HG03442 (cell line): ENCODE results near the gene HDAC4.

Experiments
- ATAC-seq: cut with Tn5 transposase; IDR thresholded peaks from one replicate; pipeline ENCODE4 v1.9.1; 2021; ENCODE audit warnings: mild to moderate bottlenecking, moderate library complexity; ENCODE audit not compliant: unreplicated experiment

HDAC4 gene

DNA sequence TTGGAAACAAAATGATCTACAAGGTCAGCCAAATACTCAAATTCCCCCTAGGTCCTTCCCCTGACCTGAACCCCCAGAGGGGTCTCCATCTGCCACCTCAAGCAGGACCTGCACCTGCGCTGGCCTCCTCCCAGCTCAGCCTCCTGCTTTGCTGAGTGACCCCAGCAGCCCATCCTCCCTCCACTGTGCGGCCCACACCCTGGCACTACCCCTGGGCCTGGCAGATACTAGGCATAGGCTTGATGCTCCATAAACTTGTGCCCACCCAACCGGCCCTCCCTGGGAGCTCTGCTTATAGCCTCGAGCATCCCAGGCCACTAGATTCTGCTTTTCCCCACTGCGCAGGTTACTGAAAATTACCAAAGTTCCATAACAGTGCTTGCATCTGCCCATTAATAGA, 156.2 kb downstream of the HDAC4 start:
- no peak for ATAC-seq

DNA sequence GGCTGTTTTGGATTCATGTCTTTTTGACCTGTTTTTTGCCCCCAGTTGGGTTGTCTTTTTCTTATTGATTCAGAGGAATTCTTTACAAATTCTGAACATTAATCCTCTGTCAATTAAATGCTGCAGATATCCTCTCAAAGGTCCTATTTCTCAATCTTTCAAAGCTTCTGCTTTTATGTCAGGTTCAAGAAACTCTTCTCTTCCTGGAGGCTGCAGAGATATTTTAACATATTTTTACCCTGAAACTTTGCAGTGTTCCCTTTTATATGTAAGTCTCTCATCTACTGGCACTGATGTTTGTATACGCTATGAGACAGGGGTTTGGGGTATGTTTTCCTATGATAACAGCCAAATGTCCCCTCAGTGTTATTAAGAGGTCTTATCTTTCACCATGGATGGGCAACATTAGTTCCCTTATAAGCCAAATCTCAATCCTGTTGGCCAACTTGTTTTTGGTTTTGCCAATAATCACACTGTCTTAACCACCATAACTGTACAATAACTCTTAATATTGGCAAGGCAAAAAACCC, 159.3 kb downstream of the HDAC4 start:
- ATAC-seq: no peak

DNA sequence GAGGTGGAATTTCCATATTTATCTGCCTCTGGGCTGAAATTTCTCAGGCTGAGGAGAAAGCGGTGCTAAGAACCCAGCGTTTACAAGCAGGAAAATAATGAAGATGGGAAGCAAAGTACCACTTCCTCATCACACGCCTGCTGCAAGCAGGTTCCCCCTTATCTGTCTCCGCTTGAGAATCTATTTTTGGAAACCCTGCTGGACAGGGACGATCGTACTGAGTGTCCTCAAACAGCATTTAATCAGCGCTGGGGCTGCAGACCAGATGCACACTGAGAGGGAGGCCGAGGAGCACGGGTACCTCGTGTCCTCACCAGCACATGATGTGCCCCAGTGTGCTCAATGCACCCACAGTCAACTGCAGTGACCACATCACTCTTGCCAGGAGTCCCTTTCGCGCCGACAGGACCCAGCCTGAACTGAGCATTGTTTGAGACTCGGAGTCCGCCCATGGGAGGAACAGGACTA, 160.4 kb downstream of the HDAC4 start:
- no peak for ATAC-seq

DNA sequence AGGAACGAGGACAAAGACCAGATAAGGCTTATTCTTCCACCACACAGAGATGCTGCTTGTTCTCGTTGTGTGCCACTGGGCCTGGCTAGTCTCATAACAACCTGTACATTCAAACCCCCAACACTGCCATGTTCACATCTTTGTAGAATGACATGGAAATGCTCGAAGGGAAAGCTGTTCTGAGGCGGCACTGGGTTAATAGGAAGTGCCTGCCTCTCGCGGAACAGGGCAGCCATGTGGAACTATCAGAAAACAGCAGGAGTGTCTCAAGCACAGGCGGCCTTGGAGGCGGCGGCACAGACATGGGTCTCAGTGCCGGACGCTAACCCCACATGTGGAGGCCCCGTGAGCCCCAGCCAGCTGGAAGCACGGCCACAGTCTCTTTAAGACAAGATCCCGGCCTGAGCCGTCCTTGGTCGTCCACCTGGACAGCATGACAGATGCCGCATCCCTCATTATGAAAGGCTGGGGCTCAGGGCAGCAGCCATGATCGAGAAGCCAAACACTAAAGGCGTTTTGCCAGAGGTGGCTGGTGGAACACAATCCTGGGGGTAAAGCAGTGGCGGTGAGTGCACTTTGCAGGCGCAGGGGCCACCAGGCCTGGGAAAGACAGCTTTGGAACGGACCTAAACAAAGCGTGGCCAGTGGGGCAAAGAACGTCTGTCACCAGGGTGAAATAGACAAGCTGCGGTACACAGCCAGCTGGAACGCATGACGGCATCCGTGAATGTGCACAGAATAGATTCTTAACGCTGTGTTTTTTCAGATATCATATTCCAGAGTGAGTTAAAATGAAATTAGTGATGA, 161.0 kb downstream of the HDAC4 start:
- ATAC-seq: no peak

DNA sequence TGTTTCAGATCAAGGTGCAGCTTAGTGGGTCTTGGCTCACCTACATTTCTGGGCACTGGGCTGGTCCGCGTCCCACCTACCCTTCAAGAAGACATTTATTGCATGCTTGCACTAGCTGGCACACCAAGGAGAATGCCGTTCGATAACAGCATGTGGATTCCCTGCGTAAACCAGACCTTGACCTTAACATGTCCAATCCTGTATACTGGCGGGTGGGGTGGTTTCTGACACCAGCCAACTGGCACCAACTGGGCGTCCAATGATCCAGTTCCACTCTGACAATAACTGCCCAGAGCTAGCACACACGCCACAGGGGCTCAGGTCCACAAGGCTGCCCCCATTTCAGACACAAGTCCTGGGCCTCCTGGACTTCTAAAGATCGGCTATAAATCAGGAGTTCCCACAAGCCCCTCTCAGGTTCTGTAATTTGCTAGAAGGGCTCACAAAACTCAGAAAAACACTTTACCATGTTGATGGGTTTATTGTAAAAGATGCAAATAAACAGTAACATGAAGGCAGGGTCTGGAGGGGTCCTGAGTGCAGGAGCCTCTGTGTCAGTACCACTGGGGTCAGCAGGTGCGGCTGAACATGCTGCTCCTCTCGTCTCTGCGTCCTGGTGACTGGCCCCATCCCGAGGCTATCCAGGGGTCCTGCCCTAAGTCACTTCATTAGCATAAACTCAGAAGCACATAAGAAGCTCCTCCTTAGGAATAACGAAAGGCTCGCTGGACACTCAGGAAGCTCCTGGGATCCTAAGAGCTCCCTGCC, 161.8 kb downstream of the HDAC4 start:
- ATAC-seq: no peak

DNA sequence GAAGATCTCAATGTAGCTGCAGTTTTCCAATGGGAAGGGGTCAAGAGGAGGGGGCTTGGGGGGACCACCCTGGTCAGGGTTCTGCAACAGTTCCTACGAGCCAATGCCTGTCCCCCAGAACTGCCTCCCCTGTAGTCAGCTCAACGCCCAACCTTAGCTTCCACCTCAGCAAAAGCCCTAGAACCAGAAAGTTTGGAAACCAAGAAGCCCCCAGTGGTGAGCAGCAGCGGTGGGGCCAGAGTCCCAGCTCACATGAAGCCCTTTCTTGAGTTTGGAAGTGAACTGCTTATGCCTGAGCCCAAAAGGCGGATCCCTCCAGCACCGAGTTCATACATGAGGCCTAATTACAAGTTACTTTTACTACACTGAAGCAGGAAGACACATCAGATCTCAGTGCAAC, 162.4 kb downstream of the HDAC4 start:
- ATAC-seq: no peak

DNA sequence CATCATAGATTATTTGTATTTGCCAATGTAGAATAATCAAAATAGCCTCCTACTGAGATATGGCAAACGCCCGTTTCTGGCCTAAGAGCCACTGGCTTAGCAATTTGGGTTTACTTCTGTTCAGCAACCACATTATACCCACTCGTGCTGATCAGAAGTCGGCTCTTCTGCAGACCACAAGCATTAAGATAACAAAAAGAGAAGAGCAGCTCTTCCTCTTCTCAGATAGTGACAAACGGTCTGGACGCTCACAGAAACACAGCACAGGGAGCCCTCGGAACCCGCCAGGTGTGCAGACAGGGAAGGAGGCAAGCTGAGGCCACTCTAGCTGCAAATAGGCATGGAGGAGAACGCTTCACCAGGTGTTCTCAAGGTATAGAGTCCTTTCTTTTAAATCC, 164.0 kb downstream of the HDAC4 start:
- ATAC-seq: no peak

DNA sequence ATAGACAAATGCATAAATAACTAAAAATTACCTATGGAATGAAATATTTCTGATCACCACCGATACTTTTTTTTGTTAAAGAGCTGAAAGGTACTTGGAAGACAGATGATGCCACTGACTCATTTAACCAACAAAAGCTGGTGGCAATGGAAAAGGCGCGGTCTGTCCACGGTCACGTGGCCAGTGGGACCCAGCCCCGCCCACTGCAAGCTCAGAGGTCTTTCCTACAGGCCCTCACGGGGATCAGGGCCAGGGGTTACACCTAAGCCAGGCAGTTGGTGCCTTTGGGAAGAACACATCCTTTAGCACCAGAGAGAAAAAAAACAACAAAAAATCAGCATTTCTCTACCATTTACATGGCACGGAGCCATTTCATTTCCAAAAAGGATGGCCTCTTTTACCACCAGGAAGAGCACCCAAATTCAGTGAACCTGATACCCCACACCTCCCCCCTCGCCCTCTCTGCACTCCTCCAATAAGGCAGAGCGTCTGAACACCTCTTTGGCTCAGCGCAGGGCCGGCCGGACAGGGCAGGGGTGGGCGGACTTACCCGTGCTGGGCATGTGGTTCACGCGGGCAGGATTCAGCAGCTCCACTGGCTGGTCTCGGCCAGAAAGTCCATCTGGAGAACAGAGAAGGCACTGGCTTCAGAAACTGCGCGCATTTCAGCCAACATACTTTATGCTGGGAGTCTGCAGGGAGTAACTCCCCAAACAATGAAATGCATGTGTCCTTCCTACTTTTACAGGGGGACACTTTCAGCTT, 164.6 kb downstream of the HDAC4 start:
- no peak for ATAC-seq

DNA sequence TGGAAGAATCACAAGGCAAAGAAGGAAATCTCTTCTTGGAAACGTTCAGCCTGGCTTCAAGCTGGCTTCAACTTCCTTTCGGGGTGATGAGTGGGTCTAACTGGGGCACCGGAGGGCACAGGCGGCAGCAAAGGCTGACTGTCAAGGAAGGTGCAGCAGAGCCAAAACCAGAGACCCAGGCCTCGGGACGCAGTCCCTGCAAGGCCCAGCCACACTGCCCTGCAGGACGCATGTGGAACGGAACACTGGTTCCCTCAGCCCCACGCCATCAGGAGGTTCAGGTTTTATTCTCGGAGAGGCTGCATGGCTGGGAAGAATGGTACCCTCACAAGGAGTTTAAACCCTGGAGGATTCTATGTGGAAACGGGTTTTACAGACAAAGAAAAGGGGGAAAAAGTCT, 165.5 kb downstream of the HDAC4 start:
- ATAC-seq: no peak

DNA sequence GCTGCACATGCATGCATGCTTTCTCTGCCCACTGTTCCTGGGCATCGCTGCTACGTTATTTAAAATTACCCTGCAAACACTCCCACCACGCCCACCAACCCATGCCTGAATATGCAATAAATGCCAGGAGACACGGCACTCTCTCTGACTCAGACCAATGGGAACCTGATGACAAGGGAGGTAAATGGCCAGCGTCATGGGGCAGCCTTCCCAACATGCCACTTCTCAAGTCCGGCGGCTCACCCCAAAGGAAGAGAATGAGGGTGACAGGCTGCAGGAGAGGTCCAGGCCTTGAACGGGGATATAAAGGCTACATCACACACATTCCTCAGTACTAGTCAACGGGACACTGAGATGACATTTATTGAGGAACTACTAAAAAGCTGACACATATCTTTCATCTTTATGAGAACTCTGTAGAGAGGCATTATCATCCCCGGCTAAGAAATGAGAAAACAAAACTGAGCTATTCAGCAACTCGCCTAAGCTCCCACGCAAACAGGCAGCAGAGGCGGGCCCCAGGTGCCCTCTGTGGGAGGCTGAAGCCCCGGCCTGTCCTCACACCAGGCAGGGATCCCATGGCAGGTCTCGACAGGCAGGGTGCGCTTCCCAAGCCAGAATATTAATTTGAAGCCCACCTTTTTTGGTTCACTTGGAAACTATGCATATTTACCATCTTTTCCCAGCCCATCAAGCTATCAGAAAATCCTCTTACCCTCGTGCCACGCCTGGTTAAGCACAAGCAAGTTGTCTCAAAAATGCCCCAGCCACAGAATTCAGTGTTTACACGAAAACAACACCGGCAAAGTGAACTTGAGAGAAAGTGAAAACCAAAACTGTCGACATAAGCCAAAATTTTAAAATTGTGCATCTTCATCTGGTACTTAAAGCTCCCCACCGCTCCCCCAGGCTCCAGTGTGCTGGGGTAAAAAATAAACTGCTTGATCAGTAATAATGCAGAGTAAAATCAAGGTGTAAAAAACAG, 166.3 kb downstream of the HDAC4 start:
- no peak for ATAC-seq

DNA sequence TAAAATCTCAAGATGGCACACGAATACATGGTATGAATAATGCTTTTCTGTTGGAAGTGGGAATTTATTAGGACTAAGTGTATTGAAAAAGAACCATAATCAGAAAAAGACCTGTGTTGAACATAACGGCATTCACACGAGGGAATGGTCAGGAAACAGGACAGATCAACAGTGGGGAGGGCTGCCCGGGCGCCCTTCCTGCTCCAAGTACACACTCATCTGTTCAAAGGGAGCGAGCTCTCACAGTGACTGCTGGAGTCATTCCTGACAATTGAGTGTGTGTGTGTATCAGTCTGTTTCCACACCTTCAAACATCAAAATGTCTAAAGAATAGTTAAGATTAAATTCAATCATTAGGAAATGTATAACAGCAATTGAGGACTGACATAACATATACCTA, 167.2 kb downstream of the HDAC4 start:
- no peak for ATAC-seq

DNA sequence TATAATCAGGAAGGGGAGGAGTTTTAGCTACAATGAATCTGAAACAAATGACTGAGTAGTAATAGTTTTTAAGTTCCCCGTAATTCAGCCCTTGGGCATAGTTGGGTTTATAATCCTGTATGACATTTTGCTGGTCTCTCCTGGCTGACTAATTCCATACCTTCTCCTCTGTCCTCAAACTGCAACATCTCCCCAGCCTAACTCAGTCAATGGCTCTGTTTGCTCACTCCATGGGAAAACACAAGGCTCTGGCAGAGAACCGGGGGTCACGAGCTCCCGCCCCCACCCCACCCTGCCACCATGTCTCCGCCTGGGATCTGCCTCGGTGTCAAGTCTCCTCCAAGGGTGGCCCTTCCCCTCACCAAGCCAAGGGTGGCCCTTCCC, 168.6 kb downstream of the HDAC4 start:
- no peak for ATAC-seq

DNA sequence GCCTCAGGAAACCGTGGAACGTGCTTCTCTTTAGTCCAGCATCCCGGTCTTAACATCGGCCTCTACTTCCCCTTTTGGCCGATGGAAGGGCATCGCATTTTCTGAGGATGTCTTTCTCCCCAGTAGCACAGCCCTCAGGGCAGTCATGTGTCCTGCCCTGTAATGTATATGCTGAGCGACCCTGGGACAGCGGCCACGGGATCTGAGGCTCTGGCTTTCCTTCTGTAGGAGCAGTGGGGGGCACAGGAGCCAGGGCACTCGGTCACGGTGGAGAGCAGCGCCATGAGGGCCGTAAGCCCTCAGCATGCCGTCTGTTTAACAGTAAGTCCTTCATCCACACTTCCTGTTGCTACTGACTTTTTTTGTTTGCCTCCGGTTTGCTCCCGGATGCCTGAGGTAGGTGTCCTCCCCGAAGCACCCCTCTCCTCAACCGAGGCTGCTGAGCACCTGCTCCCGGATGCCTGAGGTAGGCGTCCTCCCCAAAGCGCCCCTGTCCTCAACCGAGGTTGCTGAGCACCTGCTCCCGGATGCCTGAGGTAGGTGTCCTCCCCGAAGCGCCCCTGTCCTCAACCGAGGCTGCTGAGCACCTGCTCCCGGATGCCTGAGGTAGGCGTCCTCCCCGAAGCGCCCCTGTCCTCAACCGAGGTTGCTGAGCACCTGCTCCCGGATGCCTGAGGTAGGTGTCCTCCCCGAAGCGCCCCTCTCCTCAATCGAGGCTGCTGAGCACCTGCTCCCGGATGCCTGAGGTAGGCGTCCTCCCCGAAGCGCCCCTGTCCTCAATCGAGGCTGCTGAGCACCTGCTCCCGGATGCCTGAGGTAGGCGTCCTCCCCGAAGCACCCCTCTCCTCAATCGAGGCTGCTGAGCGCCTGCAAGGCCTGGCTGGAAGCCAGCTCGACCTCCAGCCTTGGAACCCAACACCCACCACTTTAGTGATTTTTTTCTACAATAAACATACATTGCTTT, 169.3 kb downstream of the HDAC4 start:
- ATAC-seq: no peak

DNA sequence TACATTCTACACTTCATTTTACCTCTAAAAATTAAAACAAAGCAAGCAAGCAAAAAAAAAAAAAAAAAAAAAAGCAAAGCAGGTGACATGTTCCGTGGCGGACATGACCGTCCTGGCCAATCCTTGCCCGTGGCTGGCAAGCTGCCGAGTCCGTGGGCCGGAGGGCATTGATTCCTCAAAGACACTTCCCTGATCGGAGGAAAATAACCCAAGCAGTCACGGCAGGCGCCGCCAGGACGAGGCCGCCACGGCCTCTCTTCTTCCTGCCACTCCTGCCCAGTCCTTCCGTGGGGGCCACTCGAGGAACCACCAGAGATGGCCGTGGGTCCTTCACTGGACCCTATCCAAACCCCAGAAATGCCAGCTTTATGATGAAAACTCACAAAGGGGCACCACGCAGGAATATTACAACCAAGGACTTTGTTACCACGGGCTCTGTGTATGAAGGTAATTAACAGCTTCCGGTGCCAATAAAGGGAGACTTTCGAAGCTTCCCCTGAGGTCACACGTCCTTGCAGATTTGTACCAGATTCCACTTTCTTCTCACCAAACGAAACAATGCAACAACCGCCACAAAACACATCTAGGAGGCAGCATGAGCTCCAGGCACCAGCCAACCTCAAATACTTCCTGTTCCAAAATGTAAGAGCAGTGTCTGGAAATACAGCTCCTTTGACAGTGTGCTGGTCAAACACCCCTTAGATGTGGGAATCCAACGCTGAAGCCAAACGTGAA, 170.3 kb downstream of the HDAC4 start:
- no peak for ATAC-seq

DNA sequence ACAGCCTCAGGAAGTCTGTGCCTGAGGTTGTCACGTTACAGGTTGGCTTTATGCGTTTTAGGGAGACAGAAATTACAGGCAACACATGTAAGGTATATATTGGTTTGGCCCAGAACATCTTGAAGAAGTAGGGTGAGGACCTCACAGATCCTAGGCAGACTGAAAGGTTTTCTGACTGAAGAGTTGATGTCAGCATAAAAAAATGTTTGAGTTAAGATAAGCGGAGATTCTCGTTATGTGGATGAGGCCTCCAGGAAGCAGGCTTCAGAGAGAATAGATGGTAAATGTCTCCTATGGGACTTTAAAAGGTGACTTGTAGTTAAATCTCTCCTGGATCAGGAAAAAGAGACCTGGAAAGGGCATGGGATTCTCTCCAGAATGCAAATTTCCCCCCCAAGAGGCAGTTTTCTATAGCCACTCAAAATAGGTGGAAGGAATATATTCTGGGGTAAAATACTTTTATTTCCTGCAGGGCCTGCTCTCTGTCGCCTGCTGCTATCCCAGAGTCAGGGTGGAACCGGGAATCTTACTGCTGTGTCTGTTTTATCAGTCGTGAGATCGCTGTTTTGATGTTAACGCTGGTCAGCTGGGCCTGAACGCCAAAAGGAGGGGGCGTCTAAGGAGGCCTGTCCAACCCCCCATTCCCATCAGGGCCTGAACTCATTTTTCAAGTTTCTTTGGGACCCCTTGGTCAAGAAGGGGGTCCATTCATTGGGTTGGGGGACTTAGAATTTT, 171.1 kb downstream of the HDAC4 start:
- ATAC-seq: no peak

DNA sequence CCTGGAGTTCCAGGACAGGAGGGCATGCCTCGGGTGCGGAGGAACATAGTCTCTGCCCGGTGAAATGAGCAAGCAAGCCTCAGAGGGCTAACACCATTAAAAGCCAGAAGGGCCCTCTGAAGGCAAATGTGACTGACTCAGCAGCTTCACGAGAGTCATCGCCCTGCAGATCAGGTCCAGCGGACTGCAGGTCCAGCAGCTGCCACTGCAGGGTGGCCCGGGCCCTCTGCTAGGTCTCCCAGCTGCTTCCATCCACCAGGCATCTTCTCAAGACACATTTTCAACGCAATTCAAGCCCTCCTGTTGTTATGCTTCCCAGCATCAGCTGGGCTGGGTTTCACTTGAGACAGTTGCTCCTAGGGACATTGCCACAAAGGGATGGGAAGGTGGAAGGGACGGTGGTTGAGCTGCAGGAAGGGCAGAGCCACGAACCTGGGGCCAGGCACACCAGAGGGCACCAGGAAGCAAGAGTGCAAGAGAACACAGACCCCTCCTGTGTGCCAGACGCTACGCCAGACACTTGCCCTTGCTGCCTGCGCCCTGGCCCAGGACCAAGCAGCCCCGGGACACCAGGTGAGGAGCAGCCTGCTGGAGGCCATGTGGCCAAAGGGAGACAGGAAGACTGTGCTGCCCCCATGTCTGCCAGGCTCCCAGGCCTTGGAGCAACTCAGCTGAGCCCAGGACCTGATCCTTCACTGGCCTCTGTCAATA, 173.0 kb downstream of the HDAC4 start:
- ATAC-seq: no peak
